ACC112 (cell line): ENCODE results near the gene CEACAM3.

Experiments
- H2AFZ ChIP-seq: fragments of 200-600 bp; sonication (generic); one replicate; pipeline ENCODE4 v1.6.0; 2017; ENCODE audit warnings: antibody characterized with exemption, low read length; ENCODE audit not compliant: unreplicated experiment
- H3K27ac ChIP-seq: fragments of 200-600 bp; sonication (generic); 2 replicates; pipeline ENCODE4 v1.5.1; 2014; ENCODE audit warnings: low read depth, mild to moderate bottlenecking, antibody characterized with exemption, low read length, moderate library complexity
- H3K27me3 ChIP-seq: fragments of 200-600 bp; sonication (generic); 2 replicates; pipeline ENCODE4 v1.6.1; 2014; ENCODE audit warnings: mild to moderate bottlenecking, antibody characterized with exemption, low read length, moderate library complexity, mixed read lengths; ENCODE audit not compliant: insufficient read depth
- H3K36me3 ChIP-seq: fragments of 200-600 bp; sonication (generic); 2 replicates; pipeline ENCODE4 v1.6.1; 2016; ENCODE audit warnings: mild to moderate bottlenecking, antibody characterized with exemption, low read length, moderate library complexity, mixed read lengths; ENCODE audit not compliant: insufficient read depth
- H3K4me1 ChIP-seq: fragments of 200-600 bp; sonication (generic); one replicate; pipeline ENCODE4 v1.6.1; 2016; ENCODE audit warnings: low read length, mixed read lengths; ENCODE audit not compliant: insufficient read depth, unreplicated experiment, control insufficient read depth
- H3K4me3 ChIP-seq: fragments of 200-600 bp; sonication (generic); 2 replicates; pipeline ENCODE4 v1.5.1; 2014; ENCODE audit warnings: mild to moderate bottlenecking, low read depth, low read length
- H3K79me2 ChIP-seq: fragments of 200-600 bp; sonication (generic); one replicate; pipeline ENCODE4 v1.6.0; 2016; ENCODE audit warnings: low read length; ENCODE audit not compliant: control insufficient read depth, unreplicated experiment, insufficient read depth

The CEACAM3 gene

DNA sequence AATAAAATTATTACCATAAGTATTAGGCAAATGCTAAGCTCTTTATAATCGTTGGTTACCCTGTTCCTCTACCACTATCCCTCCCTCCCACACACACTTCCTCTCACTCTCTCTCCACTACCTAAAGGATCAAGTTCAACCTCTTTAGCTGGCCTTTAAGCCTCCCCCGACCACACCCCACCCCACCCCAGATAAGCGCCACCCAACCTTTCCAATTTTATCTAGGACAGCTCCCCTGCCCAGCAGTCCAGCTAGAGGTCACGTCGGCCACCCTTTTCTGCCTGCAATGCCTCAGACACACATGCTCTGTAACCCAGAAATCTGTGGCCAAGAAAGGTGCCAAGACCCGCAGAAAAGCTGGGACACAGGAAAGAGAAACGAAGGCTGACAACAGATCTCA, 47.0 kb downstream of the CEACAM3 start:
- no peak overlapping the region for H3K27ac ChIP-seq

DNA sequence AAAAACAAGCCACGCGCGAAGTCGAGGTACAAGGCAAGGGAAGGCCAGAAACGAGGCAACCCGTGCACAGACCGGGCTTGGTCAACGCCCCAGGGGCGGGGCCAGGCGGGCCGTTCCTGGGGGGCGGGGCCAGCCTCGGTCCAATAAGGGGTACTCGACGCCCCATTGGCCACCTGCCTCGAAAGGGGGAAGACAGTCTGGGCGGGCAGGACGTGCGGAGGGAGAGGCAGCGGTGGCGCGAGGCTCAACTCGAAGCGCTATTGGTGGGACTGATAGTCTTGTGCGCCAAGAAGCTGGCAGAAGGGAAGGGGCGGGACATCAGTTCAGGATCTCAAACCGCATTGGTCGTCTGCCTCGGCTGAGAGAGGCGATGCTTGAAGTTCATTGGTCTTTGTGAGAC, 48.2 kb downstream of the CEACAM3 start, which contains the start of gene LYPD4:
LYPD4 (minus strand) TSS at position 83 of the 400 bp plus-strand sequence. CDS start 5,398 bp downstream, outside the sequence.
- no peaks in the 10 kb centered on the region for H3K36me3 ChIP-seq
- H3K4me3 ChIP-seq = no peak within 1 kb of the TSS
- H3K79me2 ChIP-seq = no peaks in the 10 kb centered on the region
- H2AFZ ChIP-seq = no peak within 1 kb of the TSS
- peaks cover 11% of the 10 kb centered on the region for H3K27me3 ChIP-seq
- no peaks in the 10 kb centered on the region for H3K4me1 ChIP-seq
- no peak within 1 kb of the TSS for H3K27ac ChIP-seq

More for the DNA sequence above, 47.0 kb downstream of the CEACAM3 start:
- Histone ChIP-seq H2AFZ (no peak overlapping the region), H3K79me2 (no peaks in the 10 kb centered on the region), H3K4me1 (no peaks in the 10 kb centered on the region), H3K36me3 (no peaks in the 10 kb centered on the region), H3K27me3 (peaks cover 20% of the 10 kb centered on the region), H3K4me3 (no peak overlapping the region)

DNA sequence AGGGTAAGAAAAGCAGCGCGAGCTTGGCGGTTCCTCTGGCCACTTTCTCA, 48.4 kb downstream of the CEACAM3 start, which contains the start of gene DMRTC2:
DMRTC2 (plus strand) TSS at position 42 of the 50 bp plus-strand sequence. CDS start 2,387 bp downstream, outside the sequence.
- H3K4me3 ChIP-seq = no peak within 1 kb of the TSS
- no peaks in the 10 kb centered on the region for H3K36me3 ChIP-seq
- H3K4me1 ChIP-seq = no peaks in the 10 kb centered on the region
- no peaks in the 10 kb centered on the region for H3K79me2 ChIP-seq
- H3K27me3 ChIP-seq = peaks cover 11% of the 10 kb centered on the region
- no peak within 1 kb of the TSS for H2AFZ ChIP-seq
- no peak within 1 kb of the TSS for H3K27ac ChIP-seq

DNA sequence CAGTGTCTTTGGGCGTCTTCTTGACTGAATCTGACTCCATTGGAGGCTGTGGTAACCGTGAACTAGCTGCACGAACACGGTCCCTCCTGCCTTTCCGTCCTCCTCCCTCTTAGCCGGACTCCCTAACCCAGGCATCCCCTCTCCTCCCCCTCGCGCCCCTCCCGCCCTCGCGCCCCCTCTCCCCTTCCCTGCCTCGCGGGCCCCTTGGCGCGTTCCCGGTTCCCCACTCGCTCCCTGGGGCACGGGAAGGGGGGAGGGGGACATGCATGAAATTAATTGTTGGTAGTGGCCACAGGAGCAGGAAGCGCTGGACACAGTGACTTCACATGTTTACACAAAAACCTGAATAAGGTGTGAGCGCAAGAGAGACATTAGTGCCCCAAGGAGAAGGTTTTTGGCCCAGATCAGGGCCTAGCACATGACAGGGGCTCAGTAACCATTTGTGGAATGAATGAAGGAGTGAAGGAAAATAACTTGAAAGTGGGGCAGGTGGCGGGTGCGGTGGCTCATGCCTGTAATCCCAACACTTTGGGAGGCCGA, 48.7 kb downstream of the CEACAM3 start:
- Histone ChIP-seq H2AFZ (no peak overlapping the region), H3K4me1 (no peaks in the 10 kb centered on the region), H3K27ac (no peak overlapping the region), H3K36me3 (no peaks in the 10 kb centered on the region), H3K27me3 (peaks cover 11% of the 10 kb centered on the region), H3K79me2 (no peaks in the 10 kb centered on the region), H3K4me3 (no peak overlapping the region)

DNA sequence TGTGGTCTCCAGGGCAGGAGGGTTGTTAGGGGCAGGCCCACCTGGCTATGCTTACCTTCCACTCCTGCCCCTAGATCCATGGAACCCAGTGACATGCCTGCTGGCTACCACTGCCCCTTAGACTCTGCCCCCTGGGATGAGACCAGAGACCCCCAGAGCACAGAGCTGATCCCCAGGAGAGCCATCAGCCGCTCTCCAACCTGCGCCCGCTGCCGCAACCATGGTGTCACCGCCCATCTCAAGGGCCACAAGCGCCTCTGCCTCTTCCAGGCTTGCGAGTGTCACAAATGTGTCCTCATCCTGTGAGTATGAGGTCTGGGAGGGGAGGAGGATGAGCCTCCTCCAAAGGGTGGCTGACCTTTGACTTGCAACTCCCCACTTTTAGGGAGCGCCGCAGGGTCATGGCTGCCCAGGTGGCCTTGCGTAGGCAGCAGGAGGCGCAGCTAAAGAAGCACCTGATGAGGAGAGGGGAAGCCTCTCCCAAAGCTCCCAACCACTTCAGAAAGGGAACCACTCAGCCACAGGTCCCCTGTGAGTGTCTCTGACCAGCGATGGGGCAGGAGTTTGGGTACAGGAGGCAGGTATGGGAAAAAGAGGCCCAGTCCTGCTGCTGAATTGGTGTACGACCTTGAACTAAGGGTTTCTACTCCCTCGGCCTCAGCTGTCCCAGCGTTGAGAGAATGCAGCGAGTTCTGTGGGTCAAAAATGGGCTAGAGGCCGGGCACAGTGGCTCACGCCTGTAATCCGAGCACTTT, 51.1 kb downstream of the CEACAM3 start:
- H3K4me3 ChIP-seq = no peak overlapping the region
- no peaks in the 10 kb centered on the region for H3K4me1 ChIP-seq
- H3K27me3 ChIP-seq = peaks cover 19% of the 10 kb centered on the region
- no peak overlapping the region for H3K27ac ChIP-seq
- no peaks in the 10 kb centered on the region for H3K36me3 ChIP-seq
- no peaks in the 10 kb centered on the region for H3K79me2 ChIP-seq
- no peak overlapping the region for H2AFZ ChIP-seq

DNA sequence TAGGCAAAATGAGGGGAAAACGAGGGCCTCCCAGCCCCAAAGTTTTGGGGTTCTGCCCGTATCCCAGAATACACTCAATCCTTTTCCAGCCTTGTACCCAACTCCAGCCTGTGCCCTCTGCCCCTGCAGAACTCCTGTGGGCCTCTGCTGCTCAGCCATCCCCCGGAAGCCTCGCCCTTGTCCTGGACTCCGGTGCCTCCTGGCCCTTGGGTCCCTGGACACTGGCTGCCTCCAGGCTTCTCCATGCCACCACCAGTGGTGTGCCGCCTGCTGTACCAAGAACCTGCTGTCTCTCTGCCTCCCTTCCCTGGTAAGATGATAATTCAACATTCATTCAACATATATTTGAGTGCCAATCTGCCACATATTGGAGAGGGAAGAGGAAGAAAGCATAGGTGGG, 52.3 kb downstream of the CEACAM3 start:
- Histone ChIP-seq H2AFZ (no peak overlapping the region), H3K4me1 (no peaks in the 10 kb centered on the region), H3K79me2 (no peaks in the 10 kb centered on the region), H3K27ac (no peak overlapping the region), H3K36me3 (no peaks in the 10 kb centered on the region), H3K4me3 (no peak overlapping the region), H3K27me3 (peaks cover 30% of the 10 kb centered on the region)

DNA sequence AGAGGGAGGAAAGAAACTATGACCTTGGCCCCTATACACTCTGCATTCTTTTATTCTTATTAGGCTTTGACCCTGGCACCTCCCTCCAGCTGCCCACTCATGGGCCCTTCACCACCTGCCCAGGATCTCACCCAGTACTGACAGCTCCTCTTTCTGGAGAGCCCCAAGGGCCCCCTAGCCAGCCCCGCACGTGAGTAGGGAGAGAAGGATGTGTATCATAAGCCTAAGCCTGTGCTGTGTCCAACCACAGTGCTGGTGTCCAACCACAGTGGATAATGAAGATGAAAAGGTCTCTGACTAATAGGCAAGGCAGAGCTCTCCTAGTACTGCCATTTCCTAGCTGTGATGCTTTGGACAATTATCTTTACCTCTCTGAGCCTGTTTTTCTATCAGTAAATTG, 52.7 kb downstream of the CEACAM3 start:
- no peaks in the 10 kb centered on the region for H3K79me2 ChIP-seq
- H2AFZ ChIP-seq = no peak overlapping the region
- no peaks in the 10 kb centered on the region for H3K36me3 ChIP-seq
- H3K4me3 ChIP-seq = no peak overlapping the region
- no peaks in the 10 kb centered on the region for H3K4me1 ChIP-seq
- no peak overlapping the region for H3K27ac ChIP-seq
- H3K27me3 ChIP-seq = peaks cover 34% of the 10 kb centered on the region

DNA sequence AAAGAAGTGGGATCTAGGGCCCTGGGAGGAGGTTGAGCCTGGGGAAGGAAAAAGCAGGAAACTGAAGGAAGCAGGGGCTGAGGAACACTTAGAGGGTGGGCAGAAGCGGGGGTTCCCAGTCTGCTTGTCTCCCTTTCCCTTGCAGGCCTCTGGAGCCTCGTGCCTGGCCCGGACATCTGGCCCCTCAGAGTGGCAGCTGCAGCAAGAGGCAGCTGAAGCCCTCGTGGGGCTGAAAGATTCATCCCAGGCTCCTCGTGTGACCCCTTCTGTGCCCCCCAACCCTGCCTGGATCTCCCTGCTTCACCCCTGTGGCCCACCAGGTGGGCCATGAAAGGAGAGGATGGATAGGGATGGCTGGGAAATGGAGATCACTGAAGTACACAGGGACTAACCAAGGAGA, 54.0 kb downstream of the CEACAM3 start:
- Histone ChIP-seq H2AFZ (no peak overlapping the region), H3K27me3 (peaks cover 45% of the 10 kb centered on the region)

DNA sequence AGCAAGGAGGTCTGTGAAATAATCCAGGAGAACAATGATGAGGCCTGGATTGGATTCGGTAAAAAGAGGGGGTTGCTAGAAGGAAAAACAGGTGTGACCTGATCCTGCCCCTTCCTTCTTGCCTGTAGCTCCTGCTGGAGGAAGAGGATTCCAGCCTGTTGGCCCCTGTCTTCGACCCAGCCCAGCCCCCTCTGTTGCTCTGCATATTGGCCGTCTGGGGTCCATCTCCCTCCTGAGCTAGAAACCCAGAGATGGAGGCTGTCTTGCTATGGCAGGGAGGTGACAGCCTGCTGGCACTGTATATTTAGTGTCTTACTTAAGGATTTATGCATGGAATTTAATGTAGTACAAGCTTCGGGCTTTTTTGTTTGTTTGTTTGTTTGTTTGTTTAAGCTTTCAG, 55.1 kb downstream of the CEACAM3 start:
- Histone ChIP-seq H3K36me3 (no peaks in the 10 kb centered on the region), H3K4me1 (no peaks in the 10 kb centered on the region), H3K4me3 (no peak overlapping the region), H2AFZ (no peak overlapping the region), H3K27ac (no peak overlapping the region), H3K27me3 (peaks cover 45% of the 10 kb centered on the region), H3K79me2 (no peaks in the 10 kb centered on the region)

More for the DNA sequence above, 54.0 kb downstream of the CEACAM3 start:
- no peak overlapping the region for H3K27ac ChIP-seq
- no peak overlapping the region for H3K4me3 ChIP-seq
- H3K36me3 ChIP-seq = no peaks in the 10 kb centered on the region
- H3K79me2 ChIP-seq = no peaks in the 10 kb centered on the region
- H3K4me1 ChIP-seq = no peaks in the 10 kb centered on the region

DNA sequence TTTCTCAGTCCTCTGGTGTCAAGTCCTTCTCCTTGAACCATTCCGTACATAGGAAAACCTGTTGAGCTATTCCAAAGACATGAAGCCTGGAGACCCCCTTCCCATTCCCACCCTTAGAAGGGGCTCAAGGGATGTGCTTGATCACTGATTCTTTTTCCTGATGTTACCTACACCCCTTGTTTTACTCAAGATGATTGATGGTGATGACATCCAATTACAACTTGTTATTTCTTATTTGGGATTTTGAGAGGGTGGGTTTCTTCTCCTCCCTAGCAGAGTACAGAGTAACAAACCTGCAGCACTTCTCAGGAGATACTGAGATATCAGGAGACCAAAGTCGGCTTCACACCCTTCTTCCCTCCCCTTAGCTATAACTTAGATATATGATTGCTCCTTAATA, 57.0 kb downstream of the CEACAM3 start:
- Histone ChIP-seq H3K27me3 (peaks cover 45% of the 10 kb centered on the region), H2AFZ (no peak overlapping the region), H3K4me3 (no peak overlapping the region), H3K27ac (no peak overlapping the region), H3K4me1 (no peaks in the 10 kb centered on the region), H3K36me3 (no peaks in the 10 kb centered on the region), H3K79me2 (no peaks in the 10 kb centered on the region)

DNA sequence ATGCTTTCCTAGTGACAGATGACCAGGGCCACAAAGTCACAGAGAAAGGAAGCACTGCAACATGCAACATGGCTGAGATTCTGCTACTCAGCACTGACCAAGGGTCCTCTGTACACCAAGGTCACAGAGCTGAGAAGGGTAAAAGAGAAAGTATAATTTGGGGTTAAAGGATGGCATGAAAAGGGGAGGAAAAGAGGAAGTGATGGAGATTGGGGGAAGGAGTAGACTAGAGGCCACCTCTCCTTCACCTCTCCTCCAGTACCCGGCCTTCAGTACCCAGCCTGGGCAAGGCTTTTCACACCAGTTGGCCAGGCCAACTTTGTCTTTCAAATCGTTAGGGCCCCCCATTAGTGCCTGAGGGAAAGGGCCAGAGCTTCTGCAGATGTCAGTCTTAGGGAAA, 57.4 kb downstream of the CEACAM3 start:
- no peaks in the 10 kb centered on the region for H3K36me3 ChIP-seq
- H3K4me3 ChIP-seq = no peak overlapping the region
- no peak overlapping the region for H2AFZ ChIP-seq
- no peak overlapping the region for H3K27ac ChIP-seq
- H3K79me2 ChIP-seq = no peaks in the 10 kb centered on the region
- H3K27me3 ChIP-seq = peaks cover 45% of the 10 kb centered on the region
- H3K4me1 ChIP-seq = no peaks in the 10 kb centered on the region
